Testis (tissue), 3 donors: Measurements from ENCODE around the gene DNAH6. TPM values are rescaled to one million over a fixed set of nuclear protein-coding genes. Genes with fewer than 3 reads are reported as not detected.

Experiments used
- DNase-seq: peaks from one replicate; pipeline ENCODE4 v3.0.0-alpha.2; 2019
- H3K27ac ChIP-seq, 2 donors: fragments of 200-600 bp; sonication (generic); one replicate each; pipeline ENCODE4 v1.5.1; 2019
- H3K27me3 ChIP-seq: fragments of 200-600 bp; sonication (generic); one replicate; pipeline ENCODE4 v1.5.1; 2019
- H3K36me3 ChIP-seq: fragments of 200-600 bp; sonication (generic); one replicate; pipeline ENCODE4 v1.5.1; 2017; ENCODE audit warnings: low read depth; ENCODE audit errors: missing control alignments
- H3K4me1 ChIP-seq: fragments of 200-600 bp; sonication (generic); one replicate; pipeline ENCODE4 v1.5.1; 2019
- H3K4me3 ChIP-seq, 2 donors: fragments of 200-600 bp; sonication (generic); one replicate each; pipeline ENCODE4 v1.5.1; 2017 to 2019
- H3K9me3 ChIP-seq: fragments of 200-600 bp; sonication (generic); one replicate; pipeline ENCODE4 v1.5.1; 2017
- POLR2A ChIP-seq: fragments of 450-650 bp; IDR thresholded peaks from one replicate; pipeline ENCODE4 v1.6.1; 2017; ENCODE audit warnings: antibody characterized with exemption, mild to moderate bottlenecking, moderate library complexity
- WGBS, 2 donors: methylation state at CpG; one replicate each; pipeline ENCODE4 v1.1.5; 2018; 5-methylcytosine and 5-hydroxymethylcytosine counted together
- intact Hi-C: fragments of 100-400 bp; cut with DNase I; formaldehyde crosslinking; loops from one replicate; pipeline ENCODE4 v1.15.1; 2023; ENCODE audit warnings: low total_unique reads
- polyA plus RNA-seq: library from polyadenylated mRNA; stranded (reverse); fragments of 350-450 nt; fragmentation: Illumina TruSeq; extraction: RNeasy Lipid Tissue Mini Kit (QIAGEN cat#74804); gene quantifications from one replicate; pipeline ENCODE4 v1.2.3, GENCODE V29; 2014; ENCODE audit warnings: low read depth, low replicate concordance; ENCODE audit not compliant: insufficient read depth
- total RNA-seq, 2 donors: library from RNA; depleted of rRNA; stranded (reverse); fragments of >200 nt; gene quantifications; one replicate each; pipeline ENCODE4 v1.2.3, GENCODE V29; 2016
- TF ChIP-seq, protein P1 (sequence below), 3 experiments: fragments of 450-650 bp in 2 of 3; fragments of 200-600 bp in 1 of 3; sonication (generic) in 1 of 3; IDR thresholded peaks; one replicate each; pipeline ENCODE4 v1.5.1; 2016 to 2019; ENCODE audit warnings: antibody characterized with exemption in 3 of 3, mild to moderate bottlenecking in 2 of 3, moderate library complexity in 1 of 3

Gene DNAH6
- total and polyA plus RNA-seq, 3 donors from 2014 or later: 7.1 to 18.4 (median 11.8) TPM

DNA sequence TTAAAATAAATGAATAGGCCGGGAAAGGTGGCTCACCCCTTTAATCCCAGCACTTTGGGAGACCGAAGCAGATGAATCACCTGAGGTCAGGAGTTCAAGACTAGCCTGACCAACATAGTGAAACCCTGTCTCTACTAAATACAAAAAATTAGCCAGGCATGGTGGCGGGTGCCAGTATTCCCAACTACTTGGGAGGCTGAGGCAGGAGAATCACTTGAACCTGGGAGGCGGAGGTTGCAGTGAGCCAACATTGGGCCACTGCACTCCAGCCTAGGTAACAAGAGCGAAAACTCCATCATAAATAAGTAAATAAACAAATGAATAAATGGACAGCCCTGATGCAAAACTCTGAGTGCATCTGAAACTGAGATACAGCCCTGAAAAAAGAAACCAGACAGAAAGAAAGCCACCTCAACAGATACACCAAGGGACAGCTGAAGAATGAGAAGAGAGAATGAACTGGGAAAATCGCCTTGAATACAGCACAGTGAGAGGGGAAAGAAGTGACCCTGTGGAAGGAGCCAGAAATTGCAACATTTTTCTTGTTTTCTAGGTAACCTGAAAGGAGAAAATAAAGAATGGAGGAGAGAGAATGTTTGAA, 300.2 kb downstream of the DNAH6 start:
- Histone ChIP-seq H3K9me3 (no peaks in the 10 kb centered on the region), H3K27me3 (no peaks in the 10 kb centered on the region), H3K27ac (no peak overlapping the region), H3K36me3 (no peaks in the 10 kb centered on the region), H3K4me3 (no peak overlapping the region), H3K4me1 (no peaks in the 10 kb centered on the region)
- WGBS, 2 donors: 90 to 94% methylated on average over 6 of the region's 6 CpGs
- DNase-seq: no peak
- intact Hi-C loops: no loop called here
- TF ChIP-seq, protein P1, sequence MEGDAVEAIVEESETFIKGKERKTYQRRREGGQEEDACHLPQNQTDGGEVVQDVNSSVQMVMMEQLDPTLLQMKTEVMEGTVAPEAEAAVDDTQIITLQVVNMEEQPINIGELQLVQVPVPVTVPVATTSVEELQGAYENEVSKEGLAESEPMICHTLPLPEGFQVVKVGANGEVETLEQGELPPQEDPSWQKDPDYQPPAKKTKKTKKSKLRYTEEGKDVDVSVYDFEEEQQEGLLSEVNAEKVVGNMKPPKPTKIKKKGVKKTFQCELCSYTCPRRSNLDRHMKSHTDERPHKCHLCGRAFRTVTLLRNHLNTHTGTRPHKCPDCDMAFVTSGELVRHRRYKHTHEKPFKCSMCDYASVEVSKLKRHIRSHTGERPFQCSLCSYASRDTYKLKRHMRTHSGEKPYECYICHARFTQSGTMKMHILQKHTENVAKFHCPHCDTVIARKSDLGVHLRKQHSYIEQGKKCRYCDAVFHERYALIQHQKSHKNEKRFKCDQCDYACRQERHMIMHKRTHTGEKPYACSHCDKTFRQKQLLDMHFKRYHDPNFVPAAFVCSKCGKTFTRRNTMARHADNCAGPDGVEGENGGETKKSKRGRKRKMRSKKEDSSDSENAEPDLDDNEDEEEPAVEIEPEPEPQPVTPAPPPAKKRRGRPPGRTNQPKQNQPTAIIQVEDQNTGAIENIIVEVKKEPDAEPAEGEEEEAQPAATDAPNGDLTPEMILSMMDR (IDR thresholded peaks at IDR 0.05): no peak
- no peak for TF ChIP-seq POLR2A

DNA sequence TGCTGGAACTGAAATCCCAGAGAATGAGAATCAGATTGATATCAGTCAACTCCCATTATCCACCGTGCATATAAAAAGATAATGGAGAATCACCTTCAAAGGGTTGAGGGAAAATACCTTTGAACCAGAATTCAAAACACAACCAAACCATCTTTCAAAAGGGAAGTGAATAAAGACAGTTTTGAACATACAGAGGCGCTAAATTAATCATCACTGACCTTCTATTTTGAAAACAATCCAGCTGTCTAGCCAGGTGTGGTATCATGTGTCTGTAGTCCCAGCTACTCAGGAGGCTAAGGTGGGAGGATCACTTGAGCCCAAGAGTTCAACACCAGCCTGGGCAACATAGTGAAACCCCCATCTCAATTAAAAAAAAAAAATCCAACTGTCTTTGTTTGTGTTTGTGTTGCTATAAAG, 300.9 kb downstream of the DNAH6 start:
- Histone ChIP-seq H3K36me3 (no peaks in the 10 kb centered on the region), H3K9me3 (no peaks in the 10 kb centered on the region), H3K27me3 (no peaks in the 10 kb centered on the region), H3K27ac (no peak overlapping the region), H3K4me3 (no peak overlapping the region), H3K4me1 (no peaks in the 10 kb centered on the region)
- WGBS, 2 donors: 71 to 75% methylated on average over 2 of the region's 2 CpGs
- intact Hi-C loops: no loop called here
- no peak for DNase-seq
- TF ChIP-seq, protein P1 (IDR thresholded peaks at IDR 0.05): no peak
- TF ChIP-seq POLR2A: no peak

DNA sequence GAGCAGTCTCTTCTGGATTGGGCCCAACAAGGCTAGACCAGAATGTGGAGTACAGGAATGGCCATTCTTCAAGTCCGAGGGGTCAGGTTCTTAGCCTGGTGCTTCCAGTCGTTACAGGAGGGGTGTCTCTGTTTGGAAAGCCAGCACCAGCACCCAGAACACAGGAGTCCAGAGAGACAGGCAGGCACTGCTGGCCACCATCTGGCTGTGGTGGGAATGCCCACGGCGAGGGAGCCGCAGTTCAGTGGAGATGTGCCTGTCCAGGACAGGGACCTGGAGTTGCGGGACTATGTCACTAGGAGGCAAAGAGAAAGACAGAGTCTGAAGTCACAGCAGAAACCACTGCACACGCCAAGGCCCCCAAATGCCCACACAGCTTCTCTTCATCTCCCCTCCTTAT, 305.5 kb downstream of the DNAH6 start:
- H3K9me3 ChIP-seq: no peaks in the 10 kb centered on the region
- 88 to 92% methylated on average over 4 to 7 of the region's 7 CpGs for WGBS, 2 donors
- no peaks in the 10 kb centered on the region for H3K36me3 ChIP-seq
- H3K27me3 ChIP-seq: no peaks in the 10 kb centered on the region
- TF ChIP-seq, protein P1 (IDR thresholded peaks at IDR 0.05): no peak
- no peak for TF ChIP-seq POLR2A
- no peak for DNase-seq
- H3K27ac ChIP-seq: no peak overlapping the region
- intact Hi-C loops: no loop called here
- H3K4me1 ChIP-seq: no peaks in the 10 kb centered on the region
- H3K4me3 ChIP-seq: no peak overlapping the region

DNA sequence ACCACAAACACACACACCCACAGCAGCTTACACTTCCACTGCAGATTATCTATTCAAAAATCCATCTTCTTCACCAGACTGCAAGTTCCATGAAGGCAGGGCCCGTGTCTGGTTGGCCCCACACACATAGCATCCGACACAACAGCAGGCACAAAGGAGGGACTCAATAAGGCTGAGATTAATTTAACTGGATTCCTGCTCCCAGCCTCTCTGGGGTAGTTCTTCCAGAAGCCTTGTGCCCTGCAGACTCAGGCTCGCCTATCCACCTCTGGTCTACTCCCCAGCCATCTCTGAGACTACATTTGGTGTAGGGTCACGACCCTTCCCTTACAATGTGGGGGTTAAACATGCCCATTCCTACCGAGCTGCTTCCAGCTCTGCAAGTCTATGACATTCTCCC, 306.9 kb downstream of the DNAH6 start:
- H3K4me1 ChIP-seq: no peaks in the 10 kb centered on the region
- no peaks in the 10 kb centered on the region for H3K27me3 ChIP-seq
- TF ChIP-seq, protein P1 (IDR thresholded peaks at IDR 0.05): no peak
- TF ChIP-seq POLR2A: no peak
- no peak overlapping the region for H3K27ac ChIP-seq
- WGBS, 2 donors: 75 to 77% methylated on average over 5 of the region's 5 CpGs
- no peaks in the 10 kb centered on the region for H3K9me3 ChIP-seq
- intact Hi-C loops: no loop called here
- no peaks in the 10 kb centered on the region for H3K36me3 ChIP-seq
- no peak overlapping the region for H3K4me3 ChIP-seq
- DNase-seq: no peak

DNA sequence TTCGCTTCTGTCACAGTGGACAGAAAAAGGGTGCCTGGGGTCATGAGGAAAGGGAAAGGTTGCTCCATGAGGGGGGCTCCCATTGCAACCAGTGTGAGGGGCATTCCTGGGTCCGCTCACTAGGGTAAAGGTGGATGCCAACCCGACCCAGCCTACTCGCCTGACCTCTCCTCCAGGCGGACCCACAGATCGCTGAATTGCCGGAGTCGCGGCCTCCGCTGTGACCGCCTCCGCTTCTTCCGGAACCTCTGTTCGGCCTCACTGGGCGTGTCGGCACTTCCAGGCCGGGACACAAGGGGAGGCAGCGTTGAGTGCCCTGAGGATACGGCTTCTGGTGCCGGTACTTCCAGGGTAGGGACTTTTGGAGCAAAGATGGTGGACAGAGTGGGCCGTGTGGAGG, 307.5 kb downstream of the DNAH6 start:
- intact Hi-C loops: no loop called here

More for the DNA sequence above, 307.5 kb downstream of the DNAH6 start:
- Histone ChIP-seq H3K36me3 (no peaks in the 10 kb centered on the region), H3K9me3 (no peaks in the 10 kb centered on the region), H3K27ac (no peak overlapping the region), H3K4me3 (peak overlapping the region in 1 of 2 donors; percentile 3), H3K27me3 (no peaks in the 10 kb centered on the region), H3K4me1 (no peaks in the 10 kb centered on the region)
- 88 to 91% methylated on average over 21 of the region's 21 CpGs for WGBS, 2 donors
- no peak for TF ChIP-seq POLR2A
- TF ChIP-seq, protein P1 (IDR thresholded peaks at IDR 0.05): no peak
- DNase-seq: no peak
